HG03342 (cell line): Measurements from ENCODE around the gene SCFD2.
"Not testable (repeated sequence)": the region's sequence is repeated elsewhere in the genome, so short reads cannot be mapped to it uniquely, and the experiment has no call there.

Experiments used
- ATAC-seq: cut with Tn5 transposase; IDR thresholded peaks from one replicate; pipeline ENCODE4 v1.9.1; 2021; ENCODE audit warnings: mild to moderate bottlenecking, moderate library complexity; ENCODE audit not compliant: unreplicated experiment

Gene SCFD2

DNA sequence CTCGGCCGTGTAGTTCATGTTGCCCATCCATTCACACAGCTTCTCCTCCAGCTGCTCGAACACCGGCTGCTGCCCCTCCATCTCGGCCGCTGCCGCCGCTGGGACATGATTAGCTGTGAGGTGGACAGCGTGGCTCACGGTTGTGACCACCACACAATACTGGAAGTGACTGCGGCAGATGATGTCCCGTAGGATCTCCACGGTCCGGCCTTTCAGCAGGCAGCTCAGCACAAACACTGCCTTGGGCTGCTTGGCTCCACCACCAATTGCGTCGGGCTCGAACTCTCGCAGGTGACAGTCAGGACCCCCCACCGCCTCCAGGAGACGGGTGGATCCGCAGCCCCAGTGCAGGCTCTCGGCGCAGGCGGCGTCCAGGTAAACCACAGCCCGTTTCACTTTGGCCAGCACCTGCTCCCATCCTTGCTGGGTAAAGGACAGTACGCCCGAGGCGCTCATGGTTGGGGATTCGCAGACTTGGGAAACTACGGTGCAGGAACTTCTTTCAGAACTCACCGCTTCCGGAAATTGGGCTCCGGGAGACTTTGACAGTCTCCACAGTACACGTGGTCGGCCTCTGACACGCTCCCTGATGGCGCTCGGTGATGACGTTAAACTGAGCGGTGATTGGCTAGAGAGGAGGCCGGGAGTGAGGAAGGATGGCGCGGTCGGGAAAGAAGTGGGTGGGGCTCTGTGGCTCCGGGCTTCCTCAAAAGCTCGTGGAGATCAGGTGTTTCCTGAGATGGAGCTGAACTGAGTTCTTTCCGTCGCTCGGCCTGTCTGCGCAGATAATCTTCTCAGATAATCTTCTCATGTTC lies at the start of gene SCFD2:
TSS of gene SCFD2 (minus strand) at position 576 of the 815 bp plus-strand sequence.
- peak; percentile 97 for ATAC-seq

DNA sequence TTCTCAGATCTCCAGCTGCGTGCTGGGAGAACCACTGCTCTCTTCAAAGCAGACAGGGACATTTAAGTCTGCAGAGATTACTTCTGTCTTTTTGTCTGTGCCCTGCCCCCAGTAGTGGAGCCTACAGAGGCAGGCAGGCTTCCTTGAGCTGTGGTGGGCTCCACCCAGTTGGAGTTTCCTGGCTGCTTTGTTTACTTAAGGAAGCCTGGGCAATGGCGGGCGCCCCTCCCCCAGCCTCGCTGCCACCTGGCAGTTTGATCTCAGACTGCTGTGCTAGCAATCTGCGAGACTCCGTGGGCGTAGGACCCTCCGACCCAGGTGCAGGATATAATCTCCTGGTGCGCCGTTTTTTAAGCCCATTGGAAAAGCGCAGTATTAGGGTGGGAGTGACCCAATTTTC lies 43.6 kb upstream of the SCFD2 start:
- ATAC-seq: not testable (repeated sequence)

DNA sequence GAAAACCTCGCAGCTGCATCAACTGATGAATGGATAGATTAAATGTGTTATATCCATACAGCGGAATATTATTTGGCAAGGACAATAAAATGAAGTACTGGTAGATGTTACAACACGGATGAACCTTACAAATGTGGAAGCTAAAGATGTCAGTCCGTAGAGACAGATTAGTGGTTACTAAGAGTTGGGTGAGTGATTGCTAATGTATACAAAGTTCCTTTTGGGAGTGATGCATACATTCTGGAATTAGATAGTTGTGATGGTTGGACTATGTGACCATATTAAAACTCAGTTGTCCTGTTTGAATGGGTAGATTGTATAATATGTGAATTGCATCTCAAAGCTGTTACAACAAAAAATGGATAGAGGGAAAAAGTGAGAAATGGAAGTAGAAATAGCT lies 14.4 kb upstream of the SCFD2 start:
- ATAC-seq: no peak

DNA sequence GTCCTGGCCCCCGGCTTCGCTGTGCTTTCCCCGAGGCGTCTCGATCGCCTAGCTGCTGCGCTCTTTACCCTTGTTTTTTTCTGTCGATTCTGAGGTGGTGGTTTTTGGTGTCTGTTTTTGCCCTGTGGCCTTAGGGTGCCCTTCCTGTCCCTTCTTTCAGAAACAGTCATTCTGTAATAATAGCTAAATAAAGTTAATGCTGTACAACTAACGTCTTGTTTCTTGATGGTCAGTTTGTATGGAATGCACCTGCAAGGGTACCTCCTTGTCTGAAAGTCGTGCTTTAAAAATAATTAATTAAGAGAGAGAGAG lies 12.3 kb upstream of the SCFD2 start:
- ATAC-seq: no peak

DNA sequence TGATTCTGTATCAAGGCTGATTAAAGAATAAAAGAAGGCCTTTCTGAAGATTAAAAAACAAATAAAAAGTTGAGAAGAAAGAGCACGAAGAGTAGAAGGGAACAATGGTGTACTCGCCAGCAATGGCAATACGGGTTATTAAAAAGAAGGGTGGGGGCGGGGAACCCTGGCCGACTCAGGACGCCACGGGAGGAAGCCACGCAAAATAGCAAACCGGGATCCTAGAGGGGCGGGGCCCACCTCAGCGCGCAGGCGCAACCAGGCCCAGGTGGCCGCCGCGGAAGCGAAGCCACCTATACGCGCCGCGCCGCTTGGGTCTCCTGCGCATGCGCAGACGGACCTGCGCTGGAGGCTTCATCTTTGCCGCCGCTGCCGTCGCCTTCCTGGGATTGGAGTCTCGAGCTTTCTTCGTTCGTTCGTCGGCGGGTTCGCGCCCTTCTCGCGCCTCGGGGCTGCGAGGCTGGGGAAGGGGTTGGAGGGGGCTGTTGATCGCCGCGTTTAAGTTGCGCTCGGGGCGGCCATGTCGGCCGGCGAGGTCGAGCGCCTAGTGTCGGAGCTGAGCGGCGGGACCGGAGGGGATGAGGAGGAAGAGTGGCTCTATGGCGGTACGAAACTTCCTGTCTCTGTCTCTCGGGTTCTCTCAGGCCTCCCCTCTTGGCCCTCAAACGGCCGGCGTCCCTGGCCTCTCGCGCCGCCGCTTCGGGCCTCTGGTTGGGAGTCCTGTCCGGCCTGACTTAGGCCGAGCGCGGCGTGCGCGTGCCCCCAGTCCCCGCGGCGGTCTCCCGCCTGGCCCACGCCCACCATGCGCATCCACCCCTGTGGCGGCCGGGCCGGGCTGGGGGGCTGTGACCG lies 11.7 kb upstream of the SCFD2 start, which contains the start of gene FIP1L1:
TSS of gene FIP1L1 (plus strand) at position 323 of the 852 bp plus-strand sequence. CDS start at position 521, 198 bp downstream.
- peak; percentile 89 for ATAC-seq

DNA sequence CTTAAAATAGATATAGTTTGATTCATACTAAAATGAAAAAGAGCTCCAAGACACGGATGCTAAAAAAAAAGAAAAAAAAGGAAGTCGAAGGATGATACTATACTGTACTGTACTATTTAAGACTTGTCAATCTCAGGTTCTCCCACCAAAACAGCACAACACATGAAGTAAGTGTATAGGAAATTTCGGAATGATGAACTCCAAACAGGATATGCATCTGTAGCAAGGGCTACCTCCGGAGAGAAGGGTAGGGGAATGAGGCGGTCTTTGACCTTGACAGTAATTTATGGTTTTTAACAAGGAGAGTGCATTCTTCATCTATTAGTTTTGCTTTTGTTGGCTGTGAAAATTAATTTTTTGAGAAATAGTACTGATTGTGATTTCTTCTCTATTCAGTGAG lies 11.0 kb upstream of the SCFD2 start:
- no peak for ATAC-seq

DNA sequence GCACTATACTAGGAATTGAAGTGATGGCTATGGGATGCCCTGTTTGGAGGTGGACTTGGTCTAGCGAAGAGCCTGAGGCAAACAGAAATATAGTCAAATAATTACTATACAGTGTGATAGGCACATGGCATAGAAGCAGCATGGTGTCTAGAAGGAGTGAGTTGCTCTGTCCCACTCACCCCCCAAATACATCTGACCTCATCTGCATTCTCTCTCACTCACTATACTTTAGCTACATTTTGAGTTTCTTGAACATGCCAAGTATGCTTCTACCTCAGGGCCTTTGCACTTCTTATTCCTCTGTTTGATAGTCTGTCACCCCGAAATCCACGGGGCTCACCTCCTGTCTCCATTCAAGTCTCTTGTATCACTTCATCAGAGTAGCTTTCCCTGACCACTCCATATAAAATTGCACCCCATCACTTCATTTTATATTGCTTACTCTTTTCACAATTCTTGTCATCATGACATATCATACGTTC lies 9.0 kb upstream of the SCFD2 start:
- no peak for ATAC-seq

DNA sequence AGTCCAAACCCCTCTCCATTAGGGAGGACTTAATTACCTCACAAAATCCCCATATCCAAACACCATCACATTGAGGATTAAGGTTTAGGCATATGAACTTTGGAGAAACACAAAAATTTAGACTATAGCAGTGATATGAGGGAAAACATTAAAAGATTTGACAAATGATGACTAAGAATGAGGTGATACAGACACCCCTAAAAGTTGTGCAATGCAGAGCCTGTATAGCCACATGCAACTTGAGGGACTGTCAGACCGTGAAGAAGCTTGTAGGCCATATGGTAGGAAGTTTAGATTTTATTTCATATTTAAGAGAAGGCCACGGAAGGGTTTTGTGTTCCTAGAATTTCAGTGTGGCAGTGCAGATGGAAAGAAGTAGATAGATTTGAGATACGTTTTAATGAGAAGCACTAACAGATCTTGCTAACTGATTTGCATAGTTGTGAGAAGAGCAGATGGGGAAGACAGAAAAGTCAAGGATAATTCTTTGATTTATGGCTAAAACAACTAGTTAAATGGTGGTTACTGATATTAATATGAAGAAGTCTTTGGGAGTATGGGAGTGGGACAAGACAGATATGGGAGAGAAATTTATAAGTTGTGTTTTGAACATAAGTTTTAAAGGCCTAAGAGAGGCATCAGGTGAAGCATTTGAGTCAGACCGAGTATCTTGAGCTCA lies 6.1 kb upstream of the SCFD2 start:
- no peak for ATAC-seq

DNA sequence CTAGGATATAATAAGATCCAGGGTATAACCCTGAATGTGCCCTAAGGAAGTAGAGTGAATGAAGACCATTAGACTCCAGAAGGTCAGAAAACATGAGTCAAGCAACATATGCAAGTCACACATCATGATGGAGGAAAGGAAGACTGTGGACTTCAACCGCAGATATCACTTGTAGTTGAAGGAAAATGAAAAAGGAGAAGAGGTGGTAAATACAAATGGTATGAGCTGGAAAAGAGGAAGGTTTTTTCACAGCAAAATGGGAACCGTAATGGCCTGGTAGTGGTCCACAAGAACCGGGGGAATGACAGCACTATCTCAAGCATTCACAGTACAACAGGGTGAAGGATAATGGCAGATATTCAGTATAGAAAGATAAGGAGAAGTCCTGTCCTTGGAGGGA lies 5.2 kb upstream of the SCFD2 start:
- no peak for ATAC-seq

DNA sequence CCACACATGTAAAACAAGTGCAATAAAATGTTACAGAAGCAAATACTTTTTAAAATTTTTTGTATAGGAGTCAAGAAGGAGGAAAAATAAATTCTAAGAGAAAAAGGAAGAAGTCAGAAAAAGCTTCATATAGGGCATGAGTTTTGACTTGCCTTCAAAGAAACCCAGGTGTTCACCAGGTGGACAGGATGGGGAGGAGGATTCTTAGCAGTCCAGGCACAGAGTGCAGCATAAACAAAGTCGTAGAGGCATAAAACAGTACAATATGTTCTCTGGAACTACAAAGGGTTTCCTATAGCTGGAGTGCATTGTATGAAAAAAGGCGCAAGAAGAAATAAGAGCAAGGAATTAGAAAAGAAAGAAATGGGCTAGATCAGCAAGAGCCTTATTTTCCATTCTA lies 1.9 kb upstream of the SCFD2 start:
- ATAC-seq: no peak

DNA sequence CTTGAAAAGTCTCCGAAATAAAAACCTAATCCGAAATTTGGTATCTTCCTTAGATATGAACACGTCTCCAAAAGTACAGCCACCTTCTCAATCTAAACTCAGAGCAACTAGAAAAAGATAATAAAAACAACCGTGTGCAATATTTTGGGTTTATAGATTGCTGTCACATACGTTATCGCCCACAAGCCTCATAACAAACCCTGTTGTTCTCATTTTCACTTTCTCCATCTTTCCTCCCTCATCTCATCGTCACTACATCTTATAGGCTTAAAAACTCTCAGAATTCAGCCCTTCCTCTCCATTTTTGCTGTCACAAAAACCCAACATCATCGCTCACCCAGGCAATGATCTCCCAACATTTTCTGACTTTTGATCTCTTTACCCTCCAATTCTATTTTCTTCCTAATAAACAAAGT lies 448 bp upstream of the SCFD2 start:
- ATAC-seq: no peak

DNA sequence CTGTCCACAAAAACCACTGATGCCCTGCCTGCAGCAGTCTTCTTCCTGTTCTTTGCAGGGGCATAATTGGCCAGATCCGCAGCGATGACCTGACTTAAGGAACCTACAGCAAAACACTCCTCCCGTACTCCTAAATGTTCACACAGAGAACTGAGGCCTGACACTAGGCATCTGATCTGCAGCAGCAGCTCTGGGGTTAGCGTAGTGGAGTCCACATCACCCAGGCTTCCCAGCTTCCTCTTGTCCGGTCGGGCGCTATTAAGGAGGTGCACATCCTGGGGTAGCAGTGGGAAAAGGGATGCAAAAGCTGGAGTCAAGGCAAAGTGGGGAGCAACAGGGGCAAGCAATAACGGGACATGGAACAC lies 758 bp downstream of the SCFD2 start:
- ATAC-seq: peak; percentile 10

DNA sequence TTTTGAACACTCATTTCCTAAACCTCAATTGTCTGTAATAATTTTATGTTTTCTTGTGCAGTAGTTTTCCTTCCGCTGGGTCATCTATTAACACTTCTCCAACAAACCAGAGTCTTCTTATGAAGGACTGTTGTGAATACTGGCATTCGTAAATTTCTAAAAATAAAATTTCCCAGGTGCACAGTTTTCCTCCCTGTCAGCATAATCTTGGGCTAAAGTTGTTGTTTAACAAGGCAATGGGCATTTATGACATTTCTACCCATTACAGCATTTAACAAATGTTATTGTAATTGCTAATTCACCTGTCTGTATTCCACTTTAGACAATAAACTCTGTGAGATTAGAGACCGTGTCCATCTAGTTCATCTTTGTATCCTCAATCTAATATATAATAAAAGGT lies 1.2 kb downstream of the SCFD2 start:
- ATAC-seq: no peak

DNA sequence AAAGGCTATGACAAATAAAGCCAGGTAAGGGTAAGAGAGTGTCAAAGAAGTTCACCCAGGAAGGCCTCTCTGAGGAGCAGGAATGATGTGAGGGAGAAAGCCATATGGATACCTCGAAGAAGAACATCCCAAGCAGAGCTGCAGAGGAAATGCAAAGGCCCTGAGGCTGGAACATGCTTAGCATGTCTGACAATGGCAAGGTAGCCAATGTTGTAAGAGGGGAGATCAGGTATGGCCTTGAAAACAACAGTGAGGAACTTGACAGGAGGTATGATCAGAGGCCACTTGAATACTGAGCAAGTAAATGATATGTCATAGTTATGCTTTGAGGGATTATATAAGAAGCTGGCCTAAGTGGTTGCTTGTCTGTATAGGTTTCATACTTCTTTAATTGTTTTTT lies 3.8 kb downstream of the SCFD2 start:
- ATAC-seq: no peak

DNA sequence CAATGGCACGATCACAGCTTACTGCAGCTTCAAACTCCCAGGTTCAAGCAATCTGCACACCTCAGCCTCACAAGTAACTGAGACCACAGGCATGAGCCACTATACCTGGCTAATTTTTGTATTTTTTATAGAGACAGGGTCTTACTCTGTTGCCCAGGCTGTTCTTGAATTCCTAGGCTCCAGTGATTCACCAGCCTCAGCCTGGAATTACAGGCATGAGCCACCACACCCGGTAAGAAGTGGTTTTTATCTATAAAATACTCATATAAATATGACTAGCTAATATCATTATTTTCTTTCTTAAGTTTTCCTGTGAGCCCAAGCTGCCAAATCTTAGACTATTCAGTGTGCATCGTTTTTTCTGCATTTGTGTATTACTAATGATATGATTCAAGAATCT lies 4.4 kb downstream of the SCFD2 start:
- ATAC-seq: no peak

DNA sequence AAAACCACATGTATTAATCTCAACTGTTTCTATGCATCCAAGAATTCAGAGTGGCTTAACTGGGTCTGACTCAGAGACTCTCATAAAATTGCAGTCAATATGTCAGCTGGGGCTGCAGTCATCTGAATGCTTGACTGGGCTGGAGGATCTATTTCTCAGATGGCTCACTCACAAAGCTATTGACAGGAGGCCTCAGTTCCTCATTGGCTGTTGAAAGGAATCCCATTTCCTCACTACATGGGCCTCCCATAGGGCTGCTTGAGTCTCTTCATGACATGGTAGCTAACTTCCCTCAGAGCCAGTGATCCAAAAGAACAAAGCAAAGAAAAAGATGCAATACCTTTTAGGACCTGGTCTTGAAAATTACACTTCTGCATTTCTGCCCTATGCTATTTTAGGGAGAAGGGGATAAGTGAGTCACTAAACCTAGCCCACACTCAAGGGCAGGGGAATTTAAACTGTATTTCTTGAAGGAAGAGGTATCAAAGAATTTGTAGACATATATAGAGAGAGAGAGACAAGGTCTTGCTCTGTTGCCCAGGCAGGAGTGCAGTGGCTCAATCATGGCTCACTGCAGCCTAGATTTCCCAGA lies 9.8 kb downstream of the SCFD2 start:
- no peak for ATAC-seq

DNA sequence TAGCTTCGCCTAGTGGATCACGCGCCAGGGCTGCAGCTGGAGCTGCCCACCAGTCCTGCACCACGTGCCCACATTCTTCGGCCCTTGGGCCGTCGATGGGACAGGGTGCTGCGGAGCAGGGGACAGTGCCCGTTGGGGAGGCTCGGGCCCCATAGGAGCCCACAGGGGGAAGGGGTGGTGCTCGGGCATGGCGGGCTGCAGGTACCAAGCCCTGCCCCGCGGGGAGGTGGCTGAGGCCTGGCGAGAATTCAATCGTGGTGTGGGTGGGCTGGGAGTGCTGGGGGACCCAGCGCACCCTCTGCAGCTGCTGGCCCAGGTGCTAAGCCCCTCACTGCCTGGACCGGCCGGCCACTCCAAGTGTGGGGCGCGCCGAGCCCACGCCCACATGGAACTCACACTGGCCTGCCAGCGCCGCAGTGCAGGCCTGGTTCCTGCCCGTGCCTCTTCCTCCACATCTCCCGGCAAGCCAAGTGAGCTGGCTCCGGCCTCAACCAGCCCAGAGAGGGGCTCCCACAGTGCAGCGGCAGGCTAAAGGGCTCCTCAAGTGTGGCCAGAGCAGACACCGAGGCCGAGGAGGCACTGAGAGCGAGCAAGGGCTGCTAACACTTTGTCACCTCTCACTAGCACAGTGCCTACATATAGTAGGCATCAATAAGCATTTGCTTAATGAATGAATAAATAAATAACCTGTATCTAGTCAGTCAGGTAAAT lies 11.7 kb downstream of the SCFD2 start:
- ATAC-seq: no peak

DNA sequence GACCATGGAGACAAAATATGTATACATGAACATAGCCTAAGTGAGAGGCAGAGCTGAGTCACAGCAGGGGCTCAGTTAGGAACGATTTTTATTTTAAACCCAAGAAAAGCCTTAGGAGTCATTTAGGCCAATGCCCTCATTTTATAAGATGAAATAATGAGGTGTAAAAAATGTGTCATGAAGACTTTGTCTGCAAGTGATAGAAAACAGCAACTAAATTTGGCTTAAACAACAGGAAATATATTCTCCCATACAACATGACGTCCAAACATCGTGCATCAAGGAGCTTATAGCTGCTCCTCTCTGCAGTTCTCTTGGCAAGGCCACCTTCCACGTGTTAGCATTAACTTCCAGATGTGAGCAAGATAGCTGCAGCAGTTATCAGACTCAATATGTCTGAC lies 16.8 kb downstream of the SCFD2 start:
- no peak for ATAC-seq

DNA sequence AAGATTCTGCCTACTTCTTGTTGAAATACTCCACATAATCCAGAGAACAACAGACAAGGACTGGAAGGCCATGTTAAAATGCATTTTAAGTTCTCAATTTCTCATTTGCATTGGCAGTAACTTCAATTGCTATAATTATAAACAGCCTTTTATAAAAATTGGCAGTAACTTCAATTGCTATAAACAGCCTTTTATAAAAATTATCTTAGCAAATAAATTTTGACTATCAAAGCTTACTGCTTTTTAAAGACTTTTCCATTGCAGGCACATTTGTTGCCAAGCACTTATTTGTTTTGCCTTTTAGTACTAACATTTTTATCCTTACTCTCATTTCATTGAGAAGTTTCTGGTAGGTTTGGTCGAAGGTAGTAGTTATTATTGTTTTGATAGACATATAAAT lies 17.8 kb downstream of the SCFD2 start:
- ATAC-seq: no peak
